HEK293 (cell line): ENCODE data around the gene SPDYE4.

Source experiments
- CTCF ChIA-PET: fragments of 350-600 bp; formaldehyde crosslinking; extraction: SDS; loops from one replicate; lab custom pipeline; 2021; ENCODE audit warnings: antibody characterized with exemption; lab: Yijun Ruan, JAX
- POLR2A ChIA-PET: fragments of 300-600 bp; formaldehyde crosslinking; extraction: SDS; loops from one replicate; lab custom pipeline; 2020; ENCODE audit warnings: antibody characterized with exemption, inconsistent platforms; lab: Yijun Ruan, JAX
- H3K27ac ChIP-seq: fragments of 200-500 bp; sonication (Bioruptor generic); 2 replicates; pipeline ENCODE4 v1.5.1; 2014; ENCODE audit warnings: low read depth, low read length, control low read depth, inconsistent platforms; ENCODE audit errors: extremely low read depth
- H3K36me3 ChIP-seq, 2 experiments: fragments of 200-500 bp in 1 of 2; sonication (Bioruptor generic) in 1 of 2; 1 replicate in 1 of 2; 2 replicates in 1 of 2; pipeline ENCODE4 v1.5.1; 2014 to 2017; ENCODE audit warnings: inconsistent platforms in 2 of 2, low read length in 2 of 2; ENCODE audit not compliant: control insufficient read depth in 2 of 2, insufficient read depth in 1 of 2
- H3K4me1 ChIP-seq: fragments of 200-500 bp; sonication (Bioruptor generic); 2 replicates; pipeline ENCODE4 v1.5.1; 2014; ENCODE audit warnings: mild to moderate bottlenecking, low read length, inconsistent platforms; ENCODE audit not compliant: control insufficient read depth, insufficient read depth
- H3K4me3 ChIP-seq: 2 replicates; pipeline ENCODE4 v1.5.1; 2011; ENCODE audit warnings: low read depth, mild to moderate bottlenecking, control low read depth, low read length, moderate library complexity
- H3K9me3 ChIP-seq: fragments of 200-500 bp; sonication (Bioruptor generic); 2 replicates; pipeline ENCODE4 v1.5.1; 2014; ENCODE audit warnings: low read depth, low read length, inconsistent platforms; ENCODE audit not compliant: control insufficient read depth, insufficient read depth
- GFI1B ChIP-seq: fragments of 450-650 bp; formaldehyde crosslinking; IDR thresholded peaks from 2 replicates; pipeline ENCODE4 v1.5.1; 2016; ENCODE audit warnings: missing biosample characterization, missing genetic modification characterization
- HOXC10 ChIP-seq: sonication (generic); formaldehyde crosslinking; IDR thresholded peaks from 2 replicates; pipeline ENCODE4 v1.8.1; 2023; ENCODE audit warnings: mild to moderate bottlenecking, missing genetic modification reagents
- HOXD13 ChIP-seq: sonication (generic); formaldehyde crosslinking; IDR thresholded peaks from 2 replicates; pipeline ENCODE4 v1.8.0; 2022; ENCODE audit warnings: missing genetic modification reagents, borderline replicate concordance
- MEIS1 ChIP-seq: sonication (generic); formaldehyde crosslinking; IDR thresholded peaks from 2 replicates; pipeline ENCODE4 v1.8.1; 2022; ENCODE audit warnings: missing genetic modification reagents, mild to moderate bottlenecking, borderline replicate concordance
- PRDM4 ChIP-seq: fragments of 450-650 bp; formaldehyde crosslinking; IDR thresholded peaks from 2 replicates; pipeline ENCODE4 v1.5.1; 2017; ENCODE audit warnings: missing biosample characterization, missing genetic modification characterization
- SCRT2 ChIP-seq: fragments of 450-650 bp; formaldehyde crosslinking; IDR thresholded peaks from 2 replicates; pipeline ENCODE4 v1.5.1; 2016; ENCODE audit warnings: missing biosample characterization, missing genetic modification characterization
- SETDB1 ChIP-seq: IDR thresholded peaks from one replicate; pipeline ENCODE4 v1.6.1; 2017; ENCODE audit warnings: mild to moderate bottlenecking, low read length, moderate library complexity, mixed read lengths; ENCODE audit not compliant: insufficient read length
- TRIM28 ChIP-seq: IDR thresholded peaks from 2 replicates; pipeline ENCODE4 v1.6.1; 2011; ENCODE audit warnings: low read length, control low read depth, borderline replicate concordance
- ZNF16 ChIP-seq: fragments of 450-650 bp; formaldehyde crosslinking; IDR thresholded peaks from 2 replicates; pipeline ENCODE4 v1.5.1; 2016; ENCODE audit warnings: low read depth, missing biosample characterization, missing genetic modification characterization
- ZNF19 ChIP-seq: fragments of 450-650 bp; formaldehyde crosslinking; IDR thresholded peaks from 2 replicates; pipeline ENCODE4; 2016; ENCODE audit warnings: missing biosample characterization, missing genetic modification characterization, low read depth
- ZNF24 ChIP-seq: fragments of 450-650 bp; formaldehyde crosslinking; IDR thresholded peaks from 2 replicates; pipeline ENCODE4 v1.5.1; 2016; ENCODE audit warnings: missing biosample characterization, missing genetic modification characterization
- ZNF292 ChIP-seq: fragments of 450-650 bp; formaldehyde crosslinking; IDR thresholded peaks from 2 replicates; pipeline ENCODE4 v1.5.1; 2016; ENCODE audit warnings: low read depth, missing biosample characterization, missing genetic modification characterization, borderline replicate concordance
- ZNF404 ChIP-seq: fragments of 450-650 bp; formaldehyde crosslinking; IDR thresholded peaks from 2 replicates; pipeline ENCODE4 v1.5.1; 2017; ENCODE audit warnings: missing biosample characterization, missing genetic modification characterization
- ZNF558 ChIP-seq: fragments of 450-650 bp; formaldehyde crosslinking; IDR thresholded peaks from 2 replicates; pipeline ENCODE4 v1.5.1; 2016; ENCODE audit warnings: missing biosample characterization, missing genetic modification characterization
- ZNF596 ChIP-seq: fragments of 450-650 bp; IDR thresholded peaks from 2 replicates; pipeline ENCODE4 v1.5.0; 2018; ENCODE audit warnings: missing biosample characterization, mild to moderate bottlenecking, missing genetic modification characterization, moderate library complexity
- ZNF692 ChIP-seq: fragments of 450-650 bp; formaldehyde crosslinking; IDR thresholded peaks from 2 replicates; pipeline ENCODE4 v1.5.1; 2016; ENCODE audit warnings: missing biosample characterization, missing genetic modification characterization
- ZNF777 ChIP-seq: fragments of 450-650 bp; formaldehyde crosslinking; IDR thresholded peaks from 2 replicates; pipeline ENCODE4 v1.5.1; 2017; ENCODE audit warnings: missing biosample characterization, missing genetic modification characterization, borderline replicate concordance
- ZNF843 ChIP-seq: fragments of 450-650 bp; formaldehyde crosslinking; IDR thresholded peaks from 2 replicates; pipeline ENCODE4 v1.5.1; 2016; ENCODE audit warnings: missing biosample characterization, missing genetic modification characterization
- ZSCAN18 ChIP-seq: fragments of 450-650 bp; formaldehyde crosslinking; IDR thresholded peaks from 2 replicates; pipeline ENCODE4 v1.5.1; 2016; ENCODE audit warnings: missing biosample characterization, missing genetic modification characterization
- TF ChIP-seq, protein P1 (sequence below): fragments of 450-650 bp; formaldehyde crosslinking; IDR thresholded peaks from 2 replicates; pipeline ENCODE4 v1.5.1; 2016; ENCODE audit warnings: missing biosample characterization, missing genetic modification characterization, borderline replicate concordance

The SPDYE4 gene

DNA sequence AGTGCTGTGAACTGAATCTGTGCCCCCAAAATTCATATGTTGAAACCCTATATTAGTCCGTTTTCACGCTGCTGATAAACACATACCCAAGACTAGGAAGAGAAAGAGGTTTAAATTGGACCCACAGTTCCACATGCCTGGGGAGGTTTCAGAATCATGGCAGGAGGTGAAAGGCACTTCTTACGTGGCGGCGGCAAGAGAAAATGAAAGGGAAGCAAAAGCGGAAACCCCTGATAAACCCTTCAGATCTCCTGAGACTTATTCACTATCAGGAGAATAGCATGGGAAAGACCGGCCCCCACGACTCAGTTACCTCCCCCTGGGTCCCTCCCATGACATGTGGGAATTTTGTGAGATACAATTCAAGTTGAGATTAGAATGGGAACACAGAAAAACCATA lies 3.7 kb upstream of the SPDYE4 start:
- H3K36me3 ChIP-seq = no peaks in the 10 kb centered on the region
- peak; percentile 57 for TF ChIP-seq SETDB1
- TF ChIP-seq TRIM28 = peak; percentile 29; the same call in 1 of the 2 replicates
- TF ChIP-seq PRDM4 (tag by site-specific recombination) = no peak
- CTCF ChIA-PET = interaction anchor here (0.6 to 2.6 kb wide), 2 partner anchors 14 to 23 kb away, joined by 5 to 11 read pairs; no protein-coding TSS in a partner anchor
- H3K4me3 ChIP-seq = no peak overlapping the region
- no peaks in the 10 kb centered on the region for H3K4me1 ChIP-seq
- H3K9me3 ChIP-seq = peaks cover 2% of the 10 kb centered on the region; the same call in 1 of the 2 replicates
- H3K27ac ChIP-seq = no peak overlapping the region
- POLR2A ChIA-PET = no interaction called here

DNA sequence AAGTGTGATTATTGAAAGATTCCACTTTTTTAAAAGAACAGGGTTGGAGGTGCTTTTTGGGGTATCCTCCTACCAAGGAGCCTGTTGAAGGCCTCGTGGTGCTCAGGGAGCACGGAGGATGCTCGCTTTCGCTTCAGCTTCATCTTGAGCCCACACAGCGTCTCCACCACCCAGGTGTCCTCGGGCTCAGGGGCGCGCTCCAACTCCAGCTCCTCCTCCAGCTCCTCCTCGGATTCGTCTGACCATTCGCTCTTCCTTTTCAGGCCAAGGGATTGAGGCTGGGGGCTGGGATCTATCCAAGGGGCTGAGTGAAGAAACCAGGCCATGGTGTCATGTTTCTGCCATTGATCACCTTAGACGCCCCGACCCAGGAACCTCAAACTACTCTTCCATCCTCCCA lies 1.2 kb downstream of the SPDYE4 start:
- H3K36me3 ChIP-seq = no peaks in the 10 kb centered on the region
- no peaks in the 10 kb centered on the region for H3K9me3 ChIP-seq
- H3K4me1 ChIP-seq = no peaks in the 10 kb centered on the region
- CTCF ChIA-PET = interaction anchor here (0.6 to 1.8 kb wide), 5 partner anchors 11 to 240 kb away, joined by 3 to 13 read pairs (median 3); no protein-coding TSS in a partner anchor
- H3K4me3 ChIP-seq = no peak overlapping the region
- no peak for TF ChIP-seq ZNF19 (tag by site-specific recombination)
- TF ChIP-seq SCRT2 = no peak
- no peak for TF ChIP-seq GFI1B (tag by site-specific recombination)
- TF ChIP-seq ZNF404 (tag by site-specific recombination) = no peak
- TF ChIP-seq ZNF843 = no peak
- no peak for TF ChIP-seq ZNF596 (tag by site-specific recombination)
- TF ChIP-seq ZNF292 (tag by site-specific recombination) = no peak
- TF ChIP-seq ZNF692 (tag by site-specific recombination) = no peak
- TF ChIP-seq ZNF558 (tag by site-specific recombination) = no peak
- TF ChIP-seq ZSCAN18 (tag by site-specific recombination) = no peak
- TF ChIP-seq HOXD13 (CRISPR knock-in tag) = no peak
- TF ChIP-seq, all 188 proteins: peak for 0
- no peak overlapping the region for H3K27ac ChIP-seq
- POLR2A ChIA-PET = no interaction called here

GRCh38 chr17:8755590-8756255 lies 2.6 kb downstream of the SPDYE4 start:
- ChIA-PET POLR2A (interaction anchor here (0.6 kb wide), 1 partner anchor 462 kb away, joined by 8 read pairs; no protein-coding TSS in a partner anchor), CTCF (interaction anchor here (1.4 to 1.8 kb wide), 2 partner anchors 9 to 30 kb away, joined by 5 to 13 read pairs; no protein-coding TSS in a partner anchor)
- Histone ChIP-seq H3K4me1 (no peaks in the 10 kb centered on the region), H3K9me3 (no peaks in the 10 kb centered on the region), H3K27ac (no peak overlapping the region), H3K36me3 (no peaks in the 10 kb centered on the region), H3K4me3 (no peak overlapping the region)
- TF ChIP-seq MEIS1 (CRISPR knock-in tag) = no peak
- TF ChIP-seq ZNF777 (tag by site-specific recombination) = no peak
- no peak for TF ChIP-seq HOXC10 (CRISPR knock-in tag)
- TF ChIP-seq, protein P1, sequence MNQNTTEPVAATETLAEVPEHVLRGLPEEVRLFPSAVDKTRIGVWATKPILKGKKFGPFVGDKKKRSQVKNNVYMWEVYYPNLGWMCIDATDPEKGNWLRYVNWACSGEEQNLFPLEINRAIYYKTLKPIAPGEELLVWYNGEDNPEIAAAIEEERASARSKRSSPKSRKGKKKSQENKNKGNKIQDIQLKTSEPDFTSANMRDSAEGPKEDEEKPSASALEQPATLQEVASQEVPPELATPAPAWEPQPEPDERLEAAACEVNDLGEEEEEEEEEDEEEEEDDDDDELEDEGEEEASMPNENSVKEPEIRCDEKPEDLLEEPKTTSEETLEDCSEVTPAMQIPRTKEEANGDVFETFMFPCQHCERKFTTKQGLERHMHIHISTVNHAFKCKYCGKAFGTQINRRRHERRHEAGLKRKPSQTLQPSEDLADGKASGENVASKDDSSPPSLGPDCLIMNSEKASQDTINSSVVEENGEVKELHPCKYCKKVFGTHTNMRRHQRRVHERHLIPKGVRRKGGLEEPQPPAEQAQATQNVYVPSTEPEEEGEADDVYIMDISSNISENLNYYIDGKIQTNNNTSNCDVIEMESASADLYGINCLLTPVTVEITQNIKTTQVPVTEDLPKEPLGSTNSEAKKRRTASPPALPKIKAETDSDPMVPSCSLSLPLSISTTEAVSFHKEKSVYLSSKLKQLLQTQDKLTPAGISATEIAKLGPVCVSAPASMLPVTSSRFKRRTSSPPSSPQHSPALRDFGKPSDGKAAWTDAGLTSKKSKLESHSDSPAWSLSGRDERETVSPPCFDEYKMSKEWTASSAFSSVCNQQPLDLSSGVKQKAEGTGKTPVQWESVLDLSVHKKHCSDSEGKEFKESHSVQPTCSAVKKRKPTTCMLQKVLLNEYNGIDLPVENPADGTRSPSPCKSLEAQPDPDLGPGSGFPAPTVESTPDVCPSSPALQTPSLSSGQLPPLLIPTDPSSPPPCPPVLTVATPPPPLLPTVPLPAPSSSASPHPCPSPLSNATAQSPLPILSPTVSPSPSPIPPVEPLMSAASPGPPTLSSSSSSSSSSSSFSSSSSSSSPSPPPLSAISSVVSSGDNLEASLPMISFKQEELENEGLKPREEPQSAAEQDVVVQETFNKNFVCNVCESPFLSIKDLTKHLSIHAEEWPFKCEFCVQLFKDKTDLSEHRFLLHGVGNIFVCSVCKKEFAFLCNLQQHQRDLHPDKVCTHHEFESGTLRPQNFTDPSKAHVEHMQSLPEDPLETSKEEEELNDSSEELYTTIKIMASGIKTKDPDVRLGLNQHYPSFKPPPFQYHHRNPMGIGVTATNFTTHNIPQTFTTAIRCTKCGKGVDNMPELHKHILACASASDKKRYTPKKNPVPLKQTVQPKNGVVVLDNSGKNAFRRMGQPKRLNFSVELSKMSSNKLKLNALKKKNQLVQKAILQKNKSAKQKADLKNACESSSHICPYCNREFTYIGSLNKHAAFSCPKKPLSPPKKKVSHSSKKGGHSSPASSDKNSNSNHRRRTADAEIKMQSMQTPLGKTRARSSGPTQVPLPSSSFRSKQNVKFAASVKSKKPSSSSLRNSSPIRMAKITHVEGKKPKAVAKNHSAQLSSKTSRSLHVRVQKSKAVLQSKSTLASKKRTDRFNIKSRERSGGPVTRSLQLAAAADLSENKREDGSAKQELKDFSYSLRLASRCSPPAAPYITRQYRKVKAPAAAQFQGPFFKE = no peak
- TF ChIP-seq ZNF24 (tag by site-specific recombination) = no peak
- no peak for TF ChIP-seq ZNF16 (tag by site-specific recombination)
